Measurements from ENCODE around the gene WHRN. TPM values are rescaled to one million over a fixed set of nuclear protein-coding genes. Genes with fewer than 3 reads are reported as not detected.

Gene WHRN
- total and polyA plus RNA-seq, 9 of the 15 experiments (the other 6 are each of a cell fraction or from before 2014, with no cell fraction given), result 0.31 to 14.1 (median 3.0) TPM

DNA sequence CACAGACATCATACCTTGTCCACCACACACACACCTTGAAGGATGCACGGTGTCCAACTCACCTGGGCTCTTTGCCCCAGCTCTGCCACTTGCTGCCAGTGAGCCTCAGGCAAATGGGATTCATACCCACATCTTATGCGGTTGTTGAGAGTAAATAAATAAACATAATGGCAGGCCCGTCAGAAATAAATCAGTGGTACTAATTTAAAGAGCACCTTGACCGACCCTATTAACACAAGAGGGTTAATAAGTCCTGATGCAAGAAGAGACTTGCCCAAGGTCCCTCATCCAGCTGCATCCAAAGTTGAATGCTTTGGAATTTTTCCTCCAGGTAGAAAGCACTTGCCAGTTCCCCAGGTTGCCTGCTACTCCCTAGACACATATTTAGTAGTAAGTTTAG is 105.9 kb downstream of the WHRN start:
- no peaks in the 10 kb centered on the region for H3K9me1 ChIP-seq (ENCODE audit: control insufficient read depth, insufficient read depth, low read length)
- ChIA-PET CTCF (ENCODE audit: low intra/inter-chr PET ratio) (no interaction called here), POLR2A (interaction anchor here (0.6 to 1.8 kb wide), 3 partner anchors 11 to 21 kb away, joined by 3 to 6 read pairs (median 3); partner anchors contain the start of gene AKNA)
- intact Hi-C loops (cut with micrococcal nuclease) (loop anchor here (5.0 kb wide), 2 partner anchors 103 to 517 kb away; no protein-coding TSS in a partner anchor), in situ Hi-C loops (cut with MboI) (no loop called here)
- H3K4me3 ChIP-seq, result no peak overlapping the region
- no peaks in the 10 kb centered on the region for H3K9me3 ChIP-seq (replicated peaks; ENCODE audit: control insufficient read depth, insufficient read depth, low read depth, low read length)
- H3K27ac ChIP-seq (ENCODE audit: extremely low read depth, low read depth, low read length), result no peak overlapping the region
- no peak overlapping the region for H3K4me2 ChIP-seq (ENCODE audit: insufficient read depth, low read length)
- peaks cover 5% of the 10 kb centered on the region; the same call in 2 of the 3 replicates for H3K79me2 ChIP-seq (ENCODE audit: control insufficient read depth, insufficient read depth, low read length)
- no peak overlapping the region for H3K9ac ChIP-seq (ENCODE audit: insufficient read depth in 1 of 2, low read depth in 2 of 2, low read length in 2 of 2)
- H3K27me3 ChIP-seq (ENCODE audit: control insufficient read depth in 2 of 2, insufficient read depth in 2 of 2, low read length in 2 of 2), result no peaks in the 10 kb centered on the region
- no peak for ATAC-seq
- no peak for FAIRE-seq
- WGBS (ENCODE audit: insufficient coverage, low coverage, missing lambda C conversion rate), result 42% methylated on average over 4 of the region's 4 CpGs
- no TSS peak for BruUV-seq (replicated peaks)
- TF ChIP-seq ZNF76 (CRISPR knock-in tag; IDR thresholded peaks at IDR 0.05; ENCODE audit: borderline replicate concordance), result no peak
- no peak for TF ChIP-seq ARID3B (CRISPR knock-in tag; IDR thresholded peaks at IDR 0.05; ENCODE audit: borderline replicate concordance)
- no peak for TF ChIP-seq E2F8 (IDR thresholded peaks at IDR 0.05; ENCODE audit: low read depth, partially characterized antibody)
- TF ChIP-seq, protein P1, sequence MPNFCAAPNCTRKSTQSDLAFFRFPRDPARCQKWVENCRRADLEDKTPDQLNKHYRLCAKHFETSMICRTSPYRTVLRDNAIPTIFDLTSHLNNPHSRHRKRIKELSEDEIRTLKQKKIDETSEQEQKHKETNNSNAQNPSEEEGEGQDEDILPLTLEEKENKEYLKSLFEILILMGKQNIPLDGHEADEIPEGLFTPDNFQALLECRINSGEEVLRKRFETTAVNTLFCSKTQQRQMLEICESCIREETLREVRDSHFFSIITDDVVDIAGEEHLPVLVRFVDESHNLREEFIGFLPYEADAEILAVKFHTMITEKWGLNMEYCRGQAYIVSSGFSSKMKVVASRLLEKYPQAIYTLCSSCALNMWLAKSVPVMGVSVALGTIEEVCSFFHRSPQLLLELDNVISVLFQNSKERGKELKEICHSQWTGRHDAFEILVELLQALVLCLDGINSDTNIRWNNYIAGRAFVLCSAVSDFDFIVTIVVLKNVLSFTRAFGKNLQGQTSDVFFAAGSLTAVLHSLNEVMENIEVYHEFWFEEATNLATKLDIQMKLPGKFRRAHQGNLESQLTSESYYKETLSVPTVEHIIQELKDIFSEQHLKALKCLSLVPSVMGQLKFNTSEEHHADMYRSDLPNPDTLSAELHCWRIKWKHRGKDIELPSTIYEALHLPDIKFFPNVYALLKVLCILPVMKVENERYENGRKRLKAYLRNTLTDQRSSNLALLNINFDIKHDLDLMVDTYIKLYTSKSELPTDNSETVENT (CRISPR knock-in tag; IDR thresholded peaks at IDR 0.05), result no peak
- TF ChIP-seq POLR3G (IDR thresholded peaks at IDR 0.05; ENCODE audit: extremely low read depth, insufficient read length, insufficient replicate concordance), result no peak
- no peak for TF ChIP-seq ZNF174 (CRISPR knock-in tag; IDR thresholded peaks at IDR 0.05)
- TF ChIP-seq, protein P2, sequence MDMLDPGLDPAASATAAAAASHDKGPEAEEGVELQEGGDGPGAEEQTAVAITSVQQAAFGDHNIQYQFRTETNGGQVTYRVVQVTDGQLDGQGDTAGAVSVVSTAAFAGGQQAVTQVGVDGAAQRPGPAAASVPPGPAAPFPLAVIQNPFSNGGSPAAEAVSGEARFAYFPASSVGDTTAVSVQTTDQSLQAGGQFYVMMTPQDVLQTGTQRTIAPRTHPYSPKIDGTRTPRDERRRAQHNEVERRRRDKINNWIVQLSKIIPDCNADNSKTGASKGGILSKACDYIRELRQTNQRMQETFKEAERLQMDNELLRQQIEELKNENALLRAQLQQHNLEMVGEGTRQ (CRISPR knock-in tag; IDR thresholded peaks at IDR 0.05), result no peak
- H2AFZ ChIP-seq (ENCODE audit: low read depth, low read length), result no peak overlapping the region
- no peaks in the 10 kb centered on the region; the same call in 2 of the 3 replicates for H3K36me3 ChIP-seq (ENCODE audit: control insufficient read depth, insufficient read depth, low read length)
- no peak for DNase-seq (ENCODE audit: extremely low read depth in 1 of 4, low spot score in 3 of 4)
- no peaks in the 10 kb centered on the region for H4K20me1 ChIP-seq (replicated peaks; ENCODE audit: control insufficient read depth, insufficient read depth, low read length)
- peaks cover 20 to 21% of the 10 kb centered on the region in 2 experiments for H3K4me1 ChIP-seq (replicated peaks in 1 of 2; ENCODE audit: control insufficient read depth in 2 of 2, insufficient read depth in 2 of 2, low read length in 2 of 2)

Measured in K562 (cell line).